NOMO-1 treated with DMSO at 0.1 percent for 48 hours (cell line): ENCODE data around the gene ANKEF1.
A peak's percentile ranks its signal among the peaks of the same experiment; 100 is the strongest.
"Not testable (repeated sequence)": the region's sequence is repeated elsewhere in the genome, so short reads cannot be mapped to it uniquely, and the experiment has no call there.

Experiments used
- DNase-seq: peaks from one replicate; lab custom pipeline; 2025; ENCODE audit not compliant: unreplicated experiment; lab: John Stamatoyannopoulos, UW

Gene ANKEF1

DNA sequence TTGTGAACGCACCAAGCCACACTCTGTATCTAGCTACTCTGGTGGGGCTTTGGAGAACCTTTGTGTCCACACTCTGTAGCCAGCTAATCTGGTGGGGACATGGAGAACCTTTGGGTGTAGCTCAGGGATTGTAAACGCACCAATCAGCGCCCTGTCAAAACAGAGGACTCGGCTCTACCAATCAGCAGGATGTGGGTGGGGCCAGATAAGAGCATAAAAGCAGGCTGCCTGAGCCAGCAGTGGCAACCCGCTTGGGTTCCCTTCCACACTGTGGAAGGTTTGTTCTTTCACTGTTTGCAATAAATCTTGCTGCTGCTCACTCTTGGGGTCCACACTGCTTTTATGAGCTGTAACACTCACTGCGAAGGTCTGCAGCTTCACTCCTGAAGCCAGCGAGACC is 2.5 kb upstream of the ANKEF1 start:
- DNase-seq = not testable (repeated sequence)

DNA sequence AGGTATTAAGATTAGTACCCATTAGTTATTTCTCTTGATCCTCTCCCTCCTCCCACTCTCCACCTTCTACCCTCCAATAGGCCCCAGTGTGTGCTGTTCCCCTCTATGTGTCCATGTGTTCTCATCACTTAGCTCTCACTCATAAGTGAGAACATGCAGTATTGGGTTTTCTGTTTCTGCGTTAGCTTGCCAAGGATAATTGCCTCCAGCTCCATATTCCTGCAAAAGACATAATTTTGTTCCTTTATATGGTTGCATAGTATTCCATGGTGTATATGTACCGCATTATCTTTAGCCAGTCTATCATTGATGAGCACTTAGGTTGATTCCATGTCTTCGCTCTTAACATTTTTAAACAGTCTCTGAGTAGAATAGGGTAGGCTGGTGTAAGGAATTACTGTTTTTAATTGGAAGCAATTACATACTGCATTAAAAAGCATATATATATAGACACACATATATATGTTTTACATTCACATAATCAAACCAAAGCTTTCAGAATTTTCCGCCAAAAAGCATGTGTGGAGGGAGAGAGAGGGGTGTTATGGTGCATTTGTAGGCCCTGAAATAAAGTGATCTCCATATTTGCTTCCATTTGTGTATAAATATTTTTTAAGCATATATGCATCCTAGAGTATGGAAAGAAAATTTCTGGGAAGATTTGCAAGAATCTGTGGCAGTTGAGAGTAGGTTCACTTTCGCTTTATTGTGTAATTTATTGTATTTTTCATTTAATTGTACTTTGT is 709 bp upstream of the ANKEF1 start:
- no peak for DNase-seq

DNA sequence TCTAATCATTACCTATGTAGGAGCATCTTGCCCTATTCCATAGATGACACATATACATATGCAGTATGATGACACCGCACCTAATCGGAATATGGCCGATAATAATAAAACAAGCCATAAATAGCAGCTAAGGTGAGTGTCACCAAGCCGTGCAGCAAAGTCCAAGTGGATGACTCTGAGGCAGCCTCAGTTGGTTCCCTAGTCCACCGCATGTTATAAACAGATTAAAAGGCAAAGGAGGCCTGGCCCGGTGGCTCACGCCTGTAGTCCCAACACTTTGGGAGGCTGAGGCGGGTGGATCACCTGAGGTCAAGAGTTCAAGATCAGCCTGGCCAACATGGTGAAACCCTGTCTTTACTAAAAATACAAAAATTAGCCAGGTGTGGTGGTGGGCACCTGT is 1.5 kb downstream of the ANKEF1 start:
- DNase-seq = not testable (repeated sequence)

DNA sequence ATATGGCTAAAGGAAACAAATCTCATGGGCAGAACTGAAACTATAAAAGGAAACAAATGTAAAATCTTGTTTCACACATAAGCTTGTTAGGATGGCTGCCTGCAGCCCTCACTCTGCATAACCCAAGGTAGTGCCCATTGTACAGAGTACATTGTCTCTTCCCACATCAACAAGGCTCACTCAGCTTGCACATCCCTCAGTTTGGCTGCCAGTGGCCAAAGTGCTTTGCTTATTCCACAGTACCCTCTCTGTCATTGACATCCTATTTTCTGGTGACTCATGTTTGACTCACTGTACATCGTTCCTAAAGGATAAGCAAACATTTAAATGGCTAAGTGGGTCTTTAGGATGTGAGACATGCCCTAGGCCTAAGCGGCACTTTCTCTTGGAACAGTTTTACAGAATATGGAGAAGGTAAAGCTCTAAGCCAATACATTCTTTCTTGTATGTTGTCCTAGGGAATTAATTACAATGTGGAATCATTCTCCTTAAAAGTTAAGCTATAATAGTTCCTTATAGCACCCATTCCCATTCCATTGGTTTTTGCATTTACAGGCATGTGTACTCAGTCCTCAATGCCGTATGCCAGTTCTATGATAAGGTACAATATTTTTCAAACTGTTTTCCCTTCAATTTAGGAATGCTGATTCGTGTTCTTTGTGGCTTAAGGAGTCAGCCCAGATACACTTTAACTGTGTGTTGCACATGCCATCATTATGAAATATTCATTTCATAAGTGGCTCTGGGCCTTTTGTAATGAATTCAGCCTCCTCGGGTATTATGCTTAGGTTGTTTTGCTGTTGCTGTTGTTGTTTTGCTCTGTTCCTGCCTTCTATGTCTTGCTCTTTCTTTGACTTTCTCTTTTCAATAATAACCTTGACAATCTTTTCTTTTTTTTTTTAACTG is 5.5 kb downstream of the ANKEF1 start:
- no peak for DNase-seq

DNA sequence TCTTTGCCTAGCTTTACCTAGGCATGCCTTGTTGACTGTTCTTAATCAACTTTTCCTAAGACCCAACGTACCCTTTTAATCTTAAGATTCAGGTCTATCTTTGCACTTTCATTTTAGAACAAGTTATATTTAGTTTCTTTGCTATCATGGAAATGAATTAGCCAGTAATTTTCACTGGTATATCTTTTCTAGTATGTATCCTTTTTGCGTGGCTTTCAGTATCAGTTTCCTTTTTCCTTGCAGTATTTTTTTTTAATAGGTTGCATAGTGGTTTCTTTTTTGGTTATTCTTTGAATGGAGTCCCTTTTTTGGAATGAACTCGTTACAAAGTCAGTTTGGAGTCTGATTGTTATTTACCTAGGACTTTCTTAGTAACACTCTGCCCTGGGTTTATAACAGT is 7.3 kb downstream of the ANKEF1 start:
- no peak for DNase-seq

DNA sequence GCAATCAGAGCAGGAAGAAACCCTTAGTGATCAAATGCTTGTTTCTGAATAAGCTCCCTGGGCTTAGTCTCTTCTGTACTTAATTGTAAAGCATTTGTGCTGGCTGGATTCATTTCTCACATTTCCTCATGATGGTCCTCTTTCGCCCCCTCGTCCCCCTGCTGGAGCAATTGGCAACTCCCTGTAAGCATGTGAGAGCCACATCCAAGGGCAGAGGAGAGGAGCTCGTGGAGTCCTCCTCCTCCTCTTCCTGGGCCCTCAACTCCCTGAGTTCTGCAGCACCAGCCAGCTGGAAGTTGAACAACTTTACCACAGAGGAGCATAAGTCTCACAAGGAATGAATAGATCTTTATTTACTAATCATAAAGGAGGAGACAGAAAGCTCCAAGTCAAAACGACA is 12.6 kb downstream of the ANKEF1 start:
- DNase-seq = no peak

DNA sequence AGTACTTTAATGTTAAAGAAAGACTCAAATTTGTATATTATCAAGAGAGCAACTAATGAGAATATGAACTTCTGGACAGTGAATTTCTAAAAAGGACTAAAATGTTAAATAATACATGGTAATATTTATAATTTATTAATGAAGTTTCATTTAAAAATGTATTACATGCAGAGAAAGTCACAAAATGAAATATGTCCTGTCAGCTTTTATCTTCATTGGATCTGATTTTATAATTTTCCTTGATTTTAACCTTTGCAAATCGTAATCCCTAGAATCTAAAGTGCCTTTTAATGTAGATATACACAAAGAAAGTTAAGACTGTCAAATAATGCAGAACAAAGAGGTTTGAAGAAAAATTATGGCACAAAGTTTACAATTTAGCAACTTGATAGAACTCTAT is 16.4 kb downstream of the ANKEF1 start:
- DNase-seq = no peak

DNA sequence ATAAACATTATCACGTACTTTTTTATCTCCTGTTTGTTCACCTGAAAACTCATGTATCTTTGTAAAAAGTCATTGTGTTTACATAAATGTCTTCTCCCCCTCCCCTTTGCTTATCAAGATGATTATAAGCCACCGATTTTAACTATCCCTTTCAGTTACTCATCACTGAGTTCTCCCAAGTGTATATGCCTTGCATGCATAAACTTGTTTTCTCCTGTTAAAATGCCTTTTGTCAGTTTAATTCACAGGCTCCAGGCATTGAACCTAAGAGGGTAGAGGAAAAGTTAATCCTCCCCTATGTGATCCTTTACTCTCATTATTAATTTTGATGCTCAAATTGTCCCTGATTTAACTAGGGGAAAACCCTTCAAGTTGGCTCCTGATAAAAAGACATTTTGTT is 24.2 kb downstream of the ANKEF1 start:
- no peak for DNase-seq

DNA sequence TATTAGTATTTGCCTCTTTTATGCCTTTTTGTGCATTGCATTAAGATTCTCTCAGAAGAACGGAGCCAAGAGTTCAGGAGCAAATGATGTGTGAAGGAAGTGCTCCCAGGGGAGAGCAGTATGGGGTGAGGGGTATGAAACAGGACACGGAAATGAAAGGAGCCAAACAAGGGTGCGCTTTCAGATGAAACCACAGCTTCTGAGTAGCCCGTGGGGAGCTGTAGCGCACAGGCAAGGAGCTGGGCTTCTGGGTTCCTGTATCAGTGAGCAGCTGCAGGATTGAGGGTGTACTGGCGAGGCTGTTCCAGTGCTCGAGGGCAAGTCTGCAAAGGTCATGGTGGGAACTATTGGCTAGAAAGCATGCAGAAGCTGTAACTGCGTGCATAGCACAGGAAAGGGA is 25.4 kb downstream of the ANKEF1 start:
- no peak for DNase-seq

DNA sequence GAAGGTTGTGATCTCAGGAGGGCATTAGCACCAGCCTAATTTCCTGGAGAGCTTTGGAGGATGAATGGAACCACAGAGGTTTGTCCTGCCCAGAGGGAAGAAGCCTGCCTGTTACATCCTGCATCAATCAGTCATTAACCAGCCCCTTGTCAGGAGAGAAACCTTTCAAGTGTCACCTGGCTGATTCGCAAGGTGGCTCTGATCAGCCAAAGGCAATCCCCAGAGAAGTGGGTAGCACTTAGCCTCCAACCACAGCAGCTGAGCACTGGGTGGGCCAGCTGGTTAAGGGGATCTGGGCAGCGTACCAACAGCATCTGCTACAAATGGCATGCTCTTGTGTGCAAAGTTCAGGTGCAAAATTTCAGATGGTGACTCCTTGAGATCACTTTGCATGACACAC is 26.9 kb downstream of the ANKEF1 start:
- no peak for DNase-seq

DNA sequence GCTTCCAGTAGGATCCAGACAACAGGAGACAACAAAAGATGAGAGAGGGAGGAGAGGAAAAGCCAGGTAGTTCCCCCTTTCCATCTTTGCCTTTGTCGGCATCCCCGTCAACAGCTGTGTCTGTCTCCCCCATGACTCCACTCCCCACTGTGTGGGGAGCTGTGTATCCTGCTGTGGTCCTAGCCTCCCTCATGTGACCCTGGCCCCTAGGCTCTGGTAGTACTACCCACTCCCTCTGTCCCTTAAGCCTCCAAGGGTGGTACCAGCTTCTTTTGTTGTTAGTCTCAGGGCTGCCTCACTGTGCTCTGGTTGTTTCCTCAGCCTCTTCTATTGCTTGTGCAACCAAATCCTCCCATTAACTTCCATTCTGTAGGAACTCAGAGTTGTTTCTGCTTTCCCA is 28.7 kb downstream of the ANKEF1 start:
- no peak for DNase-seq

DNA sequence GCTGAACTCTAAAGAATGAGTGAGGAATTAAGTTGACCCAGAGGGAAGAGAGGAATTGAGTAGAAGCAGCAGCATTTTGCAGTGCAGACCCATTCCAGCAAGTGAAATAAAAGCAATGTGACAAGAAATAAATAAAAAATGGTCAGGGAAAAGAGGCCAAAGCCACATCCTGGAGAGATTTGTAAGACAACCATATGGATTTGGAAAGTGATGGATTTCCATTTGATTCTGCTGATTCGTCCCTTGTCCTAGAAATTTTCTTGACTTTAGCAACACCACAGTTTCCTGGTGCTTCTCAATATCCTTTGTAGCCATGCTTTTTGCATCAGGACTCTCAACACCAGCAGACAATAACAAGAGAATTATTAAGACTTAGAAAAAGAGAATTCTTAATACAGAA is 29.8 kb downstream of the ANKEF1 start:
- no peak for DNase-seq

DNA sequence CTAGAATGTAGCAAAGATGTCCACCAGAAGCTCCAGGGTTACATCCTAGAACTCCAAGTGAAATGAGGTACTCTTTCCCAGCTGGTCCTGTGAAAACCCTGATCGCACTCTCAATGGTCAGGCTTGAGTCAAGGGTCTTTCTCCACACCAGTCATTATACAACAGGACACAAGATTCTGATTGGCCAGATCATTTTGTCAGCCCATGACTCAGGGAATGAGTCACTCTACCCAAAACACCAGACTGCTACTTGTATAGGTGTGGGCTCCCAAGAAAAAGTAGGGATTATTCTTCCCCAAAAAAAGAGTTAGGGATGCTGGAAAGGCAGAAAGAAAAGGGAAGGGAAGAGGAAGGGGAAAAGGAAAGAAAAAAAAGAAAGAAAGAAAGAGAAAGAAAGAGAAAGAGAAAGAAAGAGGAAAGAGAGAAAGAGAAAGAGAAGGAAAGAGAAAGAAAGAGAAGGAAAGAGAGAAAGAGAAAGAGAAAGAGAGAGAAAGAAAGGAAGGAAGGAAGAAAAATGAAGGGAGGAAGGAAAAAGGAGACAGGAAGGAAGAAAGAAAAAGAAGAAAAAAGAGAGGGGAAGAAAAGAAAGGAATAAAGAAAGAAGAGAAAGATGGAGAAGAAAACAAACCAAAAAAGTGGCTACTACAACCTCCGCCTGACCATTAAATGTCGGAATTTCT is 30.5 kb downstream of the ANKEF1 start:
- no peak for DNase-seq

DNA sequence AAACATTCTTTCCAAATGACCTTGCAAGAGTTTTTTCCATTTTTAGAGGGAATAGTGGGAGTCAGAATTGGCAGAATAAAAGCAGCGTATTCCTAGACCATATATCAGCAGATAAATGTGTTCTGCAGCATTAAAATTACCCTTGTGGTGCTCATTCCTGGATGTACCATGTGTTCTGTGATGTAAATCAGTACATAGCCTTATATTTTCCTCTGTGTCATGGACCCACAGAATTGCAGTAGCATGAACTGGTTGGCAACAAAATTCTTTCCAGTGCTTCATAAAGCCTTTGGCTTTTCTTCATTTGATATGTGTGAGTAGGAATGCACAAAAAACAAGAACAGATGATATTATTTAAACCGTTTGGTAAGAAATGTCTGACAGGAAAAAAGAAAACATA is 32.5 kb downstream of the ANKEF1 start:
- no peak for DNase-seq

DNA sequence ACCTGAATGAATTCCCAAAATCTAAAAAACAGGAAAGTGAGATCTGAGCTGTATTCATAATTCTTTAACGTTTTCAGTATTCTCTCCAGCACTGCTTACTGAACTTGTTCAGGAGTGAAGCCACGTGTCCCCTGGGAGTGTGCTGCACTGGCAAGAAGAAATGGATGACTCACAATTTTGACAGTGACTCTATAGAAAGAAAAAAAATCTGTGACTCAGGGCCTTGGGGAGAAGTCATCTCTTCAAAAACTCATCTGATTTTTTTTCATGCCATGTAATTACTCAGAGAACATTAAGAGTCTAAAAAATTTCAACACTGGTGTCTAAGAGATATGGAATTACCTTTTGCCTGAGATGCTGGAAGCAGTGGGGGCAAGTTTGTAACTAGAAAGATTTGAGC is 39.7 kb downstream of the ANKEF1 start:
- DNase-seq = peak; percentile 56

DNA sequence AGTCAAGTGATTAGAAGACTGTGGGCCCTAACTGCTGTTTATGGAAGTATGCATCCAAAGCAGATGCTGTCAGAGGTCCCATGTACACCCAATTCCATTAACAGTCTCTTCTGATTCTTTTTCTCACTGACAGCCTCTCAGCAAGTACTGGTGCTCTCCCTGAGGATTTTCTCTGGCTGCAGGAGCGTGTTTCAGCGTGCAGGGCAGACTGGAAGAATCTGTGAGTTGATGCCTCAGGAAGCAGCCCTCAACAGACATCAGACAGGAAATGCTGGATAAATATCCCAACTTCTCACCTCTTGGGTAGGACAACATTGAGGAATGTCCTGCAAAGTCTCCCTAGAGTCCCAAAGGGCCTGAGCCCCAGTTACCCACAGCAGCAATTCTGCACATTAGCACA is 40.8 kb downstream of the ANKEF1 start:
- no peak for DNase-seq

DNA sequence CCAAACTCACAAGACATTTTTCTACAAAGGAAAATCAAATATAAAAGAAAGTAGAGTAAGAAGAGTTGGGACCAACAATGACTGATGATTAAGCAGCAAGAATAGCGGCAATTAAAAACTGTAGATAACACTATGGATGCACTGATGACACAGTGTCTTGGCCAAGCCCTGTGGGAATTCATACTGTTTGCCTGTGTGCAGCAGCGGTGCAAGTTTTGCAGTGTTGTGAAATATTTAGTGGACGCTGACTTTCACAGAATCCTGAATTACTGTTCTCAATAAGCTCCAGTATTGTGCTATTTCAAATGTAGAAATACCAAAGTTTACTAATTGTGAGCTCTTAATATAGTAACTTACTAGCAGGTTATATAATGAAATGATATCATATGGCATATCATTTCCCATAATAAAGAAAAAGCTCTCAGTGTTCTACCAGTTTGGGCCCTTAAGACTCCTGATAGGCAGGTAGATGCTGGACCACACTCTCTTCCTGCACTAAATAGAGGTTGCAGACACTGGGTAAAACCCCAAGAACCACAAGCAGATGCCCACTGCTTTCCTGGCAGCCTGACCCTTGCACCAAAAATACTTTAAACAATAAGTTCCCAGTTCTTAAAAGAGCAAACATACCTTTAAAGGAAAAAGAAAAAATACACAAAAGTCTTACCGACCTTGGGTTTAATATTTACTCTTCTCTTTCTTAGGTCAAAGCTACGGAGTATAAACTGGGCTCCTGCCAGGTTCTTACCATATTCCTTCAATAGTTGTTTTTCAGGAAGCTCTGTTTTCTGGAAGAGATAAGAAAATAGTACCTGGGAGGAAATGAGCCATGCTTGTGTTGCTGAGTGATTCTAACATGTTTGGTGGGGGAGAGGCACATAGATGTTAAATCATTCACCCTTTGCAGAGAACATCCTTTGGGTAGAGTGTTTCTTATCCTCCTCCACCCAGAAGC is 41.6 kb downstream of the ANKEF1 start:
- no peak for DNase-seq

DNA sequence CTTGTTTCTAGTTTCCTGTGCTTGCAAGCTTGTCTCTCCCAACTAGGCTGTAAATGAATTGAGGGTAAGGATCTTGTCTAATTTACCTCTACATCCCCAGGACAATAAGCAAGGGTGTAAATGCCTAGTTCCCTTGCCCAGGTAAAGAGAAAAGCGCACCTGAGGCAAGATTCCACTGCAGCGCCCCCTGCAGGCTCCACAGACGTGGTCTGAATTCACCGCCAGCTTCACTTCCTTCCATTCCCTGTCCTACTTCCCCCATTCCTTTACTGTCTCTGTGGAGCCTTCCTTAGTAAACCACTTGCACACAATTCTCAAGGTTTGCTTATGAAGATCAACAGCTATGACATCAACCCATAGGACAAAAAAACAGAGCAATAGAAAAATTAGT is 42.3 kb downstream of the ANKEF1 start:
- DNase-seq = no peak

DNA sequence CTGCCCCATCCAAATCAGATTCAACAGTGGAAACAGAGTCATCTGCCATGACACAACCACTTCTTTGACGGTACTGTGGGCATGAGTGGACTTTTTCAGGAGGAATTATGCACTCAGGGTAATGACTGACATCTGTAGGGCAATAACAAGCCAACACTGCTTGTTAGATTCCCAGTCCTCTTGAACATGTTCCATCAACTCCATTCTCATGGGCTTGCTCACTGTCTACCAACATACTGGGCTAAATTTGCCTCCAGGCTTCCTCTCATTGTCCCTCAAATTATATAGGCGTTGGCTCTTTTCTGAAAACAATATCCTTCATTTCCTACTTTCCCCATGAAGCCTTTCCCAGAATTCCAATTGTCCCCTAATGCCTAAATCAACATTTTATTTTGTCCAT is 43.1 kb downstream of the ANKEF1 start:
- no peak for DNase-seq

DNA sequence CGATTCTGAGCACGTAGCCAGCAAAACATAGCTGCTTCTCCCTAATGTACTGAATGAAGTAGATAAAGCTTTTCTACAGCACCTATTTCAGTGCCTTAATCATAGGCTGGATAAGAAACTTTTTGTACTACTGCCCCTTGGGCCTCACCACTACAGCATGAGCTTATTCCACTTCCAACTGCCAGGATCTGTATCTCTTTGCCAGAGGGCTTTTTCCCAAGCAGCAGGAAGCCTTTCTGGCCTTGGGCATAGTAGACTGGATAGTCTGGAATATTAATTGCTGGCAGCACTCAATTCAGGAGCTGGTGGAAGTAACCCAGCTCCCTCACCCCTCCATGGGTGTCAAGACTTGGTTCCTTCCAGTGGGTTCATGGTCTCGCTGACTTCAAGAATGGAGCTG is 43.6 kb downstream of the ANKEF1 start:
- DNase-seq = no peak

DNA sequence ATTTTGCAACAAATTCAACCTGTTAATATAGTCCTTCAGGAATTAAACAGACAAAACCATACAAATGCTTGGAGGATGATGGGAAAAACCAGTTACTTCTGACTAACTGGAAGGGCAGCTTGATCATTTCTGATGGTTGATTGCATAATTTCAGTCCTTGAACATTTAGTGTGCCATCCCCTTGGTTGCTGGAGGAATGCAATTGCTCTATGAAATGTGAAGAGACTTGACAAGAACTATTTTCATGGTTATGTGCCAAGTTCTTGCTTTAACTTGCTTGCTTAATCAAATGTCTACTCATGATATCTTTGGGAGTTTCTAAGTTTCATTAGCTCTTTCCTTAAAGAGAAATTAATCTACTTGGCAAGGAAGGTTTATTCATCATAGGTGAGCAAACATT is 45.2 kb downstream of the ANKEF1 start:
- DNase-seq = no peak
